ENCODE measurements around the gene DHDH. TPM values are rescaled to one million over a fixed set of nuclear protein-coding genes. Genes with fewer than 3 reads are reported as not detected.

The DHDH gene
- total and polyA plus RNA-seq, 2 of the 13 experiments (the other 11 are each of a cell fraction or from before 2014, with no cell fraction given) = 0.13 to 0.91 TPM

DNA sequence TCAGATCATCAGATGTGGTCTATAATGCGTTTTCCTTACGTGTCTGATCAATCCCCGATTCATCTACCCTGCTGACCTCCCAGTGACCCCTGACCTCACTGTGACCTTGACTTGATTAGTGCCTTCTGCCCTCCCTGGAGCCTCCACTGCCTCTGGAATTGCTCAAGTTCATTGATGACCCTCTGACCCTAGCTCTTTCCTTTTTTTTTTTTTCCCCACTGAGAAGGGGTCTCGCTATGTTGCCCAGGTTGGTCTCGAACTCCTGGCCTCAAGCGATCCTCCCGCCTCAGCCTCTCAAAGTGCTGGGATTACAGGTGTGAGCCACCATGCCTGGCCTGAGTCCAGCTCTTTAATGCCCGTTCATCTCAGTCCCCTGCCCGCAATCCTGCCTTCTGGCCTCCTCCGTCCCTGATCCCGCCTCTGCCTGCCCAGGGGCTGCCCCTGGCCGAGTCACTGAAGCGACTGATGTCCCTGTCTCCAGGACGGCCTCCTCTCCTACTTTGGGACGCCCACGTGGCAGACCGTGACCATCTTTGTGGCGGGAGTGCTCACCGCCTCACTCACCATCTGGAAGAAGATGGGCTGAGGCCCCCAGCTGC is 27.7 kb downstream of the DHDH start (continued):
- no peak for TF ChIP-seq LCORL (IDR thresholded peaks at IDR 0.05)
- TF ChIP-seq LCORL (CRISPR knock-in tag; IDR thresholded peaks at IDR 0.05) = no peak
- TF ChIP-seq, protein P1, sequence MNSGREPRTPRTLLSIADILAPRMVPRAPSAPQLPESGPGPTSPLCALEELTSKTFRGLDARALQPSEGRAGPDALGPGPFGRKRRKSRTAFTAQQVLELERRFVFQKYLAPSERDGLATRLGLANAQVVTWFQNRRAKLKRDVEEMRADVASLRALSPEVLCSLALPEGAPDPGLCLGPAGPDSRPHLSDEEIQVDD (CRISPR knock-in tag; IDR thresholded peaks at IDR 0.05; ENCODE audit: borderline replicate concordance) = 0 out of 2 replicates have a peak, but pooled peaks have one; percentile 31
- TF ChIP-seq, protein P2, sequence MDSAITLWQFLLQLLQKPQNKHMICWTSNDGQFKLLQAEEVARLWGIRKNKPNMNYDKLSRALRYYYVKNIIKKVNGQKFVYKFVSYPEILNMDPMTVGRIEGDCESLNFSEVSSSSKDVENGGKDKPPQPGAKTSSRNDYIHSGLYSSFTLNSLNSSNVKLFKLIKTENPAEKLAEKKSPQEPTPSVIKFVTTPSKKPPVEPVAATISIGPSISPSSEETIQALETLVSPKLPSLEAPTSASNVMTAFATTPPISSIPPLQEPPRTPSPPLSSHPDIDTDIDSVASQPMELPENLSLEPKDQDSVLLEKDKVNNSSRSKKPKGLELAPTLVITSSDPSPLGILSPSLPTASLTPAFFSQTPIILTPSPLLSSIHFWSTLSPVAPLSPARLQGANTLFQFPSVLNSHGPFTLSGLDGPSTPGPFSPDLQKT (CRISPR knock-in tag; IDR thresholded peaks at IDR 0.05; ENCODE audit: borderline replicate concordance) = no peak
- TF ChIP-seq, protein P3, sequence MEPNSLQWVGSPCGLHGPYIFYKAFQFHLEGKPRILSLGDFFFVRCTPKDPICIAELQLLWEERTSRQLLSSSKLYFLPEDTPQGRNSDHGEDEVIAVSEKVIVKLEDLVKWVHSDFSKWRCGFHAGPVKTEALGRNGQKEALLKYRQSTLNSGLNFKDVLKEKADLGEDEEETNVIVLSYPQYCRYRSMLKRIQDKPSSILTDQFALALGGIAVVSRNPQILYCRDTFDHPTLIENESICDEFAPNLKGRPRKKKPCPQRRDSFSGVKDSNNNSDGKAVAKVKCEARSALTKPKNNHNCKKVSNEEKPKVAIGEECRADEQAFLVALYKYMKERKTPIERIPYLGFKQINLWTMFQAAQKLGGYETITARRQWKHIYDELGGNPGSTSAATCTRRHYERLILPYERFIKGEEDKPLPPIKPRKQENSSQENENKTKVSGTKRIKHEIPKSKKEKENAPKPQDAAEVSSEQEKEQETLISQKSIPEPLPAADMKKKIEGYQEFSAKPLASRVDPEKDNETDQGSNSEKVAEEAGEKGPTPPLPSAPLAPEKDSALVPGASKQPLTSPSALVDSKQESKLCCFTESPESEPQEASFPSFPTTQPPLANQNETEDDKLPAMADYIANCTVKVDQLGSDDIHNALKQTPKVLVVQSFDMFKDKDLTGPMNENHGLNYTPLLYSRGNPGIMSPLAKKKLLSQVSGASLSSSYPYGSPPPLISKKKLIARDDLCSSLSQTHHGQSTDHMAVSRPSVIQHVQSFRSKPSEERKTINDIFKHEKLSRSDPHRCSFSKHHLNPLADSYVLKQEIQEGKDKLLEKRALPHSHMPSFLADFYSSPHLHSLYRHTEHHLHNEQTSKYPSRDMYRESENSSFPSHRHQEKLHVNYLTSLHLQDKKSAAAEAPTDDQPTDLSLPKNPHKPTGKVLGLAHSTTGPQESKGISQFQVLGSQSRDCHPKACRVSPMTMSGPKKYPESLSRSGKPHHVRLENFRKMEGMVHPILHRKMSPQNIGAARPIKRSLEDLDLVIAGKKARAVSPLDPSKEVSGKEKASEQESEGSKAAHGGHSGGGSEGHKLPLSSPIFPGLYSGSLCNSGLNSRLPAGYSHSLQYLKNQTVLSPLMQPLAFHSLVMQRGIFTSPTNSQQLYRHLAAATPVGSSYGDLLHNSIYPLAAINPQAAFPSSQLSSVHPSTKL (CRISPR knock-in tag; IDR thresholded peaks at IDR 0.05) = peak; percentile 19; the same call in 1 of the 2 replicates
- TF ChIP-seq, protein P4, sequence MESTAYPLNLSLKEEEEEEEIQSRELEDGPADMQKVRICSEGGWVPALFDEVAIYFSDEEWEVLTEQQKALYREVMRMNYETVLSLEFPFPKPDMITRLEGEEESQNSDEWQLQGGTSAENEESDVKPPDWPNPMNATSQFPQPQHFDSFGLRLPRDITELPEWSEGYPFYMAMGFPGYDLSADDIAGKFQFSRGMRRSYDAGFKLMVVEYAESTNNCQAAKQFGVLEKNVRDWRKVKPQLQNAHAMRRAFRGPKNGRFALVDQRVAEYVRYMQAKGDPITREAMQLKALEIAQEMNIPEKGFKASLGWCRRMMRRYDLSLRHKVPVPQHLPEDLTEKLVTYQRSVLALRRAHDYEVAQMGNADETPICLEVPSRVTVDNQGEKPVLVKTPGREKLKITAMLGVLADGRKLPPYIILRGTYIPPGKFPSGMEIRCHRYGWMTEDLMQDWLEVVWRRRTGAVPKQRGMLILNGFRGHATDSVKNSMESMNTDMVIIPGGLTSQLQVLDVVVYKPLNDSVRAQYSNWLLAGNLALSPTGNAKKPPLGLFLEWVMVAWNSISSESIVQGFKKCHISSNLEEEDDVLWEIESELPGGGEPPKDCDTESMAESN (CRISPR knock-in tag; conservative IDR thresholded peaks at IDR 0.05) = no peak; the same call in 1 of the 2 replicates
- TF ChIP-seq IKZF4 (CRISPR knock-in tag; IDR thresholded peaks at IDR 0.05; ENCODE audit: borderline replicate concordance, low read depth, not compliant biosample characterization) = no peak
- TF ChIP-seq ZNF460 (CRISPR knock-in tag; IDR thresholded peaks at IDR 0.05; ENCODE audit: borderline replicate concordance) = peak; percentile 94
- TF ChIP-seq ZNF30 (CRISPR knock-in tag; IDR thresholded peaks at IDR 0.05) = no peak
- TF ChIP-seq KLF16 (CRISPR knock-in tag; IDR thresholded peaks at IDR 0.05) = no peak
- no peak for TF ChIP-seq SRF (IDR thresholded peaks at IDR 0.05; ENCODE audit: low read depth, low read length)
- no peak for TF ChIP-seq NAIF1 (CRISPR knock-in tag; IDR thresholded peaks at IDR 0.05; ENCODE audit: borderline replicate concordance)
- no peak for TF ChIP-seq MBD4 (IDR thresholded peaks at IDR 0.05; ENCODE audit: borderline replicate concordance, low read length)
- no peak for TF ChIP-seq RBM39 (IDR thresholded peaks at IDR 0.05; ENCODE audit: low read depth, low read length, poor library complexity, severe bottlenecking)
- TF ChIP-seq, protein P5, sequence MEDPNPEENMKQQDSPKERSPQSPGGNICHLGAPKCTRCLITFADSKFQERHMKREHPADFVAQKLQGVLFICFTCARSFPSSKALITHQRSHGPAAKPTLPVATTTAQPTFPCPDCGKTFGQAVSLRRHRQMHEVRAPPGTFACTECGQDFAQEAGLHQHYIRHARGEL (CRISPR knock-in tag; IDR thresholded peaks at IDR 0.05) = no peak
- TF ChIP-seq, protein P6, sequence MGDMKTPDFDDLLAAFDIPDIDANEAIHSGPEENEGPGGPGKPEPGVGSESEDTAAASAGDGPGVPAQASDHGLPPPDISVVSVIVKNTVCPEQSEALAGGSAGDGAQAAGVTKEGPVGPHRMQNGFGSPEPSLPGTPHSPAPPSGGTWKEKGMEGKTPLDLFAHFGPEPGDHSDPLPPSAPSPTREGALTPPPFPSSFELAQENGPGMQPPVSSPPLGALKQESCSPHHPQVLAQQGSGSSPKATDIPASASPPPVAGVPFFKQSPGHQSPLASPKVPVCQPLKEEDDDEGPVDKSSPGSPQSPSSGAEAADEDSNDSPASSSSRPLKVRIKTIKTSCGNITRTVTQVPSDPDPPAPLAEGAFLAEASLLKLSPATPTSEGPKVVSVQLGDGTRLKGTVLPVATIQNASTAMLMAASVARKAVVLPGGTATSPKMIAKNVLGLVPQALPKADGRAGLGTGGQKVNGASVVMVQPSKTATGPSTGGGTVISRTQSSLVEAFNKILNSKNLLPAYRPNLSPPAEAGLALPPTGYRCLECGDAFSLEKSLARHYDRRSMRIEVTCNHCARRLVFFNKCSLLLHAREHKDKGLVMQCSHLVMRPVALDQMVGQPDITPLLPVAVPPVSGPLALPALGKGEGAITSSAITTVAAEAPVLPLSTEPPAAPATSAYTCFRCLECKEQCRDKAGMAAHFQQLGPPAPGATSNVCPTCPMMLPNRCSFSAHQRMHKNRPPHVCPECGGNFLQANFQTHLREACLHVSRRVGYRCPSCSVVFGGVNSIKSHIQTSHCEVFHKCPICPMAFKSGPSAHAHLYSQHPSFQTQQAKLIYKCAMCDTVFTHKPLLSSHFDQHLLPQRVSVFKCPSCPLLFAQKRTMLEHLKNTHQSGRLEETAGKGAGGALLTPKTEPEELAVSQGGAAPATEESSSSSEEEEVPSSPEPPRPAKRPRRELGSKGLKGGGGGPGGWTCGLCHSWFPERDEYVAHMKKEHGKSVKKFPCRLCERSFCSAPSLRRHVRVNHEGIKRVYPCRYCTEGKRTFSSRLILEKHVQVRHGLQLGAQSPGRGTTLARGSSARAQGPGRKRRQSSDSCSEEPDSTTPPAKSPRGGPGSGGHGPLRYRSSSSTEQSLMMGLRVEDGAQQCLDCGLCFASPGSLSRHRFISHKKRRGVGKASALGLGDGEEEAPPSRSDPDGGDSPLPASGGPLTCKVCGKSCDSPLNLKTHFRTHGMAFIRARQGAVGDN (CRISPR knock-in tag; IDR thresholded peaks at IDR 0.05) = peak; percentile 57
- no peak for TF ChIP-seq ZBTB42 (CRISPR knock-in tag; IDR thresholded peaks at IDR 0.05)
